Activated CD4-positive, alpha-beta T cell treated with anti-CD3 and anti-CD28 coated beads for 36 hours (primary cell): ENCODE data around the gene CERS6. TPM values are rescaled to one million over a fixed set of nuclear protein-coding genes. Genes with fewer than 3 reads are reported as not detected.
"Not testable (repeated sequence)": the region's sequence is repeated elsewhere in the genome, so short reads cannot be mapped to it uniquely, and the experiment has no call there.

ENCODE experiments used
- ATAC-seq: fragments of 200-7000 bp; cut with Tn5 transposase; one replicate; pipeline ENCODE4 v1.10.0; 2021; ENCODE audit warnings: mild to moderate bottlenecking, moderate library complexity
- CTCF ChIA-PET: fragments of 350-600 bp; sonication (Branson Sonifier 250); formaldehyde crosslinking; loops from one replicate; lab custom pipeline; 2021; ENCODE audit warnings: antibody characterized with exemption; lab: Charles Lee
- POLR2A ChIA-PET: fragments of 350-600 bp; sonication (Branson Sonifier 250); formaldehyde crosslinking; loops from one replicate; lab custom pipeline; 2021; ENCODE audit warnings: antibody characterized with exemption, inconsistent platforms; lab: Charles Lee
- DNase-seq: peaks from one replicate; pipeline ENCODE4 v3.0.0-alpha.2; 2020
- H3K27ac Mint-ChIP-seq: one replicate; pipeline ENCODE4 v1.8.0; 2021; ENCODE audit warnings: mixed read lengths
- H3K27me3 Mint-ChIP-seq: one replicate; pipeline ENCODE4 v1.8.0; 2021; ENCODE audit warnings: mixed read lengths
- H3K36me3 Mint-ChIP-seq: one replicate; pipeline ENCODE4 v1.8.0; 2021; ENCODE audit warnings: low read depth, mixed read lengths
- H3K4me1 Mint-ChIP-seq: one replicate; pipeline ENCODE4 v1.8.0; 2021; ENCODE audit warnings: mixed read lengths
- H3K4me3 Mint-ChIP-seq: one replicate; pipeline ENCODE4 v1.8.0; 2021; ENCODE audit warnings: mild to moderate bottlenecking, moderate library complexity, mixed read lengths
- H3K9me3 Mint-ChIP-seq: one replicate; pipeline ENCODE4 v1.8.0; 2021; ENCODE audit warnings: low read depth, mixed read lengths
- intact Hi-C, 2 experiments: fragments of 100-400 bp; cut with DNase I in 1 of 2; cut with micrococcal nuclease in 1 of 2; formaldehyde crosslinking; loops; one replicate each; pipeline versions ENCODE4 v1.14.2 to v1.15.1; 2022 to 2024; cut with DNase I, micrococcal nuclease
- total RNA-seq, 2 experiments: library from RNA; stranded (reverse); gene quantifications; one replicate each; pipeline ENCODE4 v1.2.3, GENCODE V29; 2021

The CERS6 gene
- total RNA-seq, 2 experiments from 2014 or later = 12.9 to 13.1 TPM

DNA sequence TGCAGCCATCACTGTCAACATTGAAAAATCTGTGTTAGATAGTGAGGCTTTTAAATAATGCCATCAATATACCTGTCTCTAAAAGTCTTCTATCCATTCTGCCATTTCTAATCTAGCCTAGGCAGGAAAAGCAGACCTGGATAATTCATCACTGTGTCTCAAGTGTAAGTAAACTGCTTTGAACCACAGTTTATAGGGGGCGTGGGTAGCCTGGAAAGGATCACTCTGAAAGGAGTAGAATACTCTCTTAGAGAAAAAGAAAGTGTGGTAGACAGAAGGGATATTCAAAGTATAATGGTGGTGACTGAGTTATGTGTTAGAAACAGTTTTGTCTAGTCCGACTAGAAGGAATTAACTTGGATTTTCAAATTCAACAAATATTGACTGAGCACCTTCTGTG lies 40.8 kb downstream of the CERS6 start:
- Mint-ChIP-seq H3K36me3 (peaks cover 21% of the 10 kb centered on the region), H3K9me3 (peaks cover 6% of the 10 kb centered on the region), H3K4me1 (peaks cover 39% of the 10 kb centered on the region), H3K4me3 (no peak overlapping the region), H3K27me3 (peaks cover 4% of the 10 kb centered on the region), H3K27ac (no peak overlapping the region)
- intact Hi-C loops = loop anchor here in 1 of 2 experiments (10.0 kb wide), 2 partner anchors 198 to 252 kb away; partner anchors contain the start of gene STK39
- no peak for ATAC-seq
- DNase-seq = no peak
- ChIA-PET CTCF (interaction anchor here (0.6 kb wide), 1 partner anchor 29 kb away, joined by 3 read pairs; no protein-coding TSS in a partner anchor), POLR2A (no interaction called here)

DNA sequence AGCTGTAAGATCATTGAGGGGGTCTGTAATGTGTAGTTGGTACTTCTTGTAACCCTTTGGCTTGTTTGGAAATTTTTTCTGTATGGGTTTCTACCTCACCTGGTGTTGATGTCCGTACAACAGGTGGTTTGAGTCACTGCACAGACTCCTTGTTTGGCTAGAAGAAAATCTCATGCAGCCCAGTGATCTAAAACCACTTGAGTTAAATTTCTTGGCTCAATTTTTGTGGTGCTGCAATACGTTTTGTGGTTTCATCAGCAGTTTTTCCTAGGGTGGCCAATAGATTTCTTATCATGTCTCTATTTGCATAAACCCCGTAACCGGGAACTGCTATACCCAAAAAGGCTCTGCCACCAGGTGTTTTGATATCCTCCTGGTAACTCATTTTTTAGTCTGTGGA lies 43.4 kb downstream of the CERS6 start:
- ChIA-PET POLR2A (no interaction called here), CTCF (no interaction called here)
- DNase-seq = no peak
- Mint-ChIP-seq H3K9me3 (peaks cover 18% of the 10 kb centered on the region), H3K27me3 (no peaks in the 10 kb centered on the region), H3K36me3 (peaks cover 21% of the 10 kb centered on the region), H3K4me3 (no peak overlapping the region), H3K27ac (no peak overlapping the region), H3K4me1 (peaks cover 40% of the 10 kb centered on the region)
- no peak for ATAC-seq
- intact Hi-C loops = loop anchor here in 1 of 2 experiments (10.0 kb wide), 2 partner anchors 195 to 255 kb away; partner anchors contain the start of gene STK39

GRCh38 chr2:168500516-168500915 lies 44.4 kb downstream of the CERS6 start:
- H3K4me1 Mint-ChIP-seq = peaks cover 34% of the 10 kb centered on the region
- DNase-seq (no peak), ATAC-seq (no peak)
- H3K27ac Mint-ChIP-seq = no peak overlapping the region
- H3K9me3 Mint-ChIP-seq = peaks cover 18% of the 10 kb centered on the region
- no peak overlapping the region for H3K4me3 Mint-ChIP-seq
- peaks cover 15% of the 10 kb centered on the region for H3K36me3 Mint-ChIP-seq
- intact Hi-C loops = no loop called here
- CTCF ChIA-PET = no interaction called here
- no peaks in the 10 kb centered on the region for H3K27me3 Mint-ChIP-seq
- POLR2A ChIA-PET = no interaction called here

GRCh38 chr2:168501466-168502065 lies 45.5 kb downstream of the CERS6 start:
- no peaks in the 10 kb centered on the region for H3K27me3 Mint-ChIP-seq
- CTCF ChIA-PET = interaction anchor here (0.6 kb wide), 1 partner anchor 272 kb away, joined by 3 read pairs; no protein-coding TSS in a partner anchor
- peaks cover 27% of the 10 kb centered on the region for H3K4me1 Mint-ChIP-seq
- POLR2A ChIA-PET = no interaction called here
- H3K9me3 Mint-ChIP-seq = peaks cover 18% of the 10 kb centered on the region
- H3K27ac Mint-ChIP-seq = no peak overlapping the region
- H3K4me3 Mint-ChIP-seq = no peak overlapping the region
- peaks cover 15% of the 10 kb centered on the region for H3K36me3 Mint-ChIP-seq
- intact Hi-C loops = no loop called here
- no peak for DNase-seq
- ATAC-seq = no peak

DNA sequence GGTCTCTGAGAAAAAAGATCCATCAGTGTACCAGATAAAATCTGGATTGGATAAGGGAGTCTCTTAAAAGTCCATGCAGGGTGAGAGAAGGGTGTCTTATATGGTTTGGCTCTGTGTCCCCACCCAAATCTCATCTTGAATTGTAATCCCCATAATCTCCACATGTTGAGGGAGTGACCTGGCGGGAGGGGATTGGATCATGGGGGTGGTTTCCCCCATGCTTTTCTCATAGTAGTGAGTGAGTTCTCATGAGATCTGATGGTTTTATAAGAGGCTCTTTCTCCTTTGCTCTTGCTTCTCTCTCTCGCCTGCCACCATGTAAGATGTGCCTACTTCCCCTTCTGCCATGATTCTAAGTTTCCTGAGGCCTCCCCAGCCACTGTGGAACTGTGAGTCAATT lies 46.8 kb downstream of the CERS6 start:
- intact Hi-C loops, DNase-seq, CTCF ChIA-PET, H3K27me3 Mint-ChIP-seq, H3K4me3 Mint-ChIP-seq, ATAC-seq, POLR2A ChIA-PET, H3K27ac Mint-ChIP-seq: not testable (repeated sequence)
- H3K36me3 Mint-ChIP-seq = peaks cover 12% of the 10 kb centered on the region
- H3K9me3 Mint-ChIP-seq = peaks cover 18% of the 10 kb centered on the region
- H3K4me1 Mint-ChIP-seq = peaks cover 21% of the 10 kb centered on the region

GRCh38 chr2:168503901-168504300 lies 47.8 kb downstream of the CERS6 start:
- POLR2A ChIA-PET = no interaction called here
- Mint-ChIP-seq H3K4me3 (no peak overlapping the region), H3K27me3 (no peaks in the 10 kb centered on the region), H3K9me3 (peaks cover 18% of the 10 kb centered on the region), H3K27ac (no peak overlapping the region), H3K36me3 (peaks cover 12% of the 10 kb centered on the region), H3K4me1 (peaks cover 23% of the 10 kb centered on the region)
- CTCF ChIA-PET = interaction anchor here (0.6 kb wide), 1 partner anchor 37 kb away, joined by 3 read pairs; no protein-coding TSS in a partner anchor
- intact Hi-C loops = no loop called here
- ATAC-seq (no peak), DNase-seq (no peak)

- peaks cover 18% of the 10 kb centered on the region for H3K9me3 Mint-ChIP-seq
- CTCF ChIA-PET = no interaction called here
- no peak overlapping the region for H3K27ac Mint-ChIP-seq
- DNase-seq (no peak), ATAC-seq (no peak)
- H3K36me3 Mint-ChIP-seq = peaks cover 12% of the 10 kb centered on the region
- no peaks in the 10 kb centered on the region for H3K27me3 Mint-ChIP-seq
- no peak overlapping the region for H3K4me3 Mint-ChIP-seq
- intact Hi-C loops = no loop called here
- POLR2A ChIA-PET = no interaction called here
- peaks cover 24% of the 10 kb centered on the region for H3K4me1 Mint-ChIP-seq
Observed at GRCh38 chr2:168504323-168504722, 48.3 kb downstream of the CERS6 start.

DNA sequence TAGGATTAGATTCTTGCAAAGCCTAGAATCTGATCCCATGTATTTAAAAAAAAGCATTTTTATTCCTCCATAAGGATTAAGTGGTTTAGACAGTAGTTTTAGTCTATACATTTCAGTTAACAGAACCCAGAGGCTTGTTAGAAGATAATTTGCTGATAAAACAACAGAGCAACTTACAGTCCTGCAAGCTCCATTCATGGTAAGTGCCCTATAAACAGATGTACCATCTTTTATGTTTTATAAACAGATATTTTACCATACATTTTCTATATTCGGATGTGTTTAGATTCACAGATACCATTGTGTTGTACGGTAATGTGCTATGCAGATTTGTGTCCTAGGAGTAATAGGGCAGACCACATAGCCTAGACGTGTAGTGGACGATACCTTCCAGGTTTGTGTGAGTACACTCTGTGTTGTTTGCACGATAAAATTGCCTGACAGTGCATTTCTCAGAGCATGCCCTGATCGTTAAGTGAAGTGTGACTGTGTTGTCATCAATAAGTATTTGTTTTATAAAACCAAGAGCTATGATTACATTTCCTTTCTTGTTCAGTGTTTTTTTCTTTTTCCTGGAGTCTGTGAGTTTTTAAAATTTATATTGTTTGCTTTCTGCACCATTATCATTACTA lies 54.2 kb downstream of the CERS6 start:
- CTCF ChIA-PET = interaction anchor here (0.7 to 0.9 kb wide), 3 partner anchors 11 to 21 kb away, joined by 3 to 4 read pairs (median 4); no protein-coding TSS in a partner anchor
- POLR2A ChIA-PET = no interaction called here
- H3K4me3 Mint-ChIP-seq = no peak overlapping the region

GRCh38 chr2:168514692-168515091 lies 58.6 kb downstream of the CERS6 start:
- no peaks in the 10 kb centered on the region for H3K27me3 Mint-ChIP-seq
- no peak overlapping the region for H3K27ac Mint-ChIP-seq
- ATAC-seq = peak; percentile 55
- peaks cover 25% of the 10 kb centered on the region for H3K4me1 Mint-ChIP-seq
- H3K36me3 Mint-ChIP-seq = peaks cover 6% of the 10 kb centered on the region
- no peaks in the 10 kb centered on the region for H3K9me3 Mint-ChIP-seq
- ChIA-PET CTCF (no interaction called here), POLR2A (no interaction called here)
- H3K4me3 Mint-ChIP-seq = no peak overlapping the region
- intact Hi-C loops = no loop called here
- DNase-seq = no peak

More for the DNA sequence above, 54.2 kb downstream of the CERS6 start:
- Mint-ChIP-seq H3K27me3 (no peaks in the 10 kb centered on the region), H3K27ac (no peak overlapping the region), H3K9me3 (no peaks in the 10 kb centered on the region), H3K4me1 (peaks cover 19% of the 10 kb centered on the region), H3K36me3 (peaks cover 6% of the 10 kb centered on the region)
- DNase-seq (no peak), ATAC-seq (no peak)
- intact Hi-C loops = no loop called here

GRCh38 chr2:168515502-168515901 lies 59.4 kb downstream of the CERS6 start:
- no peak for ATAC-seq
- Mint-ChIP-seq H3K27ac (no peak overlapping the region), H3K4me1 (peaks cover 28% of the 10 kb centered on the region), H3K36me3 (peaks cover 6% of the 10 kb centered on the region), H3K4me3 (no peak overlapping the region), H3K9me3 (no peaks in the 10 kb centered on the region), H3K27me3 (no peaks in the 10 kb centered on the region)
- CTCF ChIA-PET = no interaction called here
- intact Hi-C loops = no loop called here
- POLR2A ChIA-PET = no interaction called here
- DNase-seq = no peak

- intact Hi-C loops = no loop called here
- peaks cover 37% of the 10 kb centered on the region for H3K4me1 Mint-ChIP-seq
- H3K27ac Mint-ChIP-seq = no peak overlapping the region
- ATAC-seq = no peak
- ChIA-PET POLR2A (no interaction called here), CTCF (interaction anchor here (0.8 to 1.2 kb wide), 3 partner anchors 28 to 97 kb away, joined by 3 read pairs; no protein-coding TSS in a partner anchor)
- H3K36me3 Mint-ChIP-seq = peaks cover 5% of the 10 kb centered on the region
- H3K9me3 Mint-ChIP-seq = no peaks in the 10 kb centered on the region
- H3K27me3 Mint-ChIP-seq = no peaks in the 10 kb centered on the region
- H3K4me3 Mint-ChIP-seq = no peak overlapping the region
- no peak for DNase-seq
Observed at GRCh38 chr2:168517816-168518215, 61.7 kb downstream of the CERS6 start.
